WERI-Rb-1 (cell line): ENCODE measurements around the gene SPATA13.

Experiments used
- DNase-seq: peaks from one replicate; pipeline ENCODE4 v3.0.0-alpha.2; 2020
- H3K27ac ChIP-seq: fragments of 250-450 bp; sonication (Bioruptor Pico); 2 replicates; pipeline ENCODE4 v1.5.1; 2020; ENCODE audit warnings: mild to moderate bottlenecking, moderate library complexity
- H3K27me3 ChIP-seq: fragments of 250-450 bp; sonication (Bioruptor Pico); 2 replicates; pipeline ENCODE4 v1.5.1; 2021; ENCODE audit warnings: mild to moderate bottlenecking, low read depth, moderate library complexity; ENCODE audit not compliant: insufficient read depth, severe bottlenecking
- H3K36me3 ChIP-seq: fragments of 250-450 bp; sonication (Bioruptor Pico); 2 replicates; pipeline ENCODE4 v1.5.1; 2020; ENCODE audit warnings: mild to moderate bottlenecking, moderate library complexity
- H3K4me3 ChIP-seq: 2 replicates; pipeline ENCODE4 v1.5.1; 2011; ENCODE audit warnings: low read depth, mild to moderate bottlenecking, control low read depth, low read length
- H3K9me3 ChIP-seq: fragments of 250-450 bp; sonication (Bioruptor Pico); 2 replicates; pipeline ENCODE4 v1.5.1; 2021; ENCODE audit warnings: mild to moderate bottlenecking, moderate library complexity; ENCODE audit not compliant: severe bottlenecking
- CTCF ChIP-seq: IDR thresholded peaks from 2 replicates; pipeline ENCODE4 v1.5.1; 2011; ENCODE audit warnings: low read depth, mild to moderate bottlenecking, control low read depth, inconsistent platforms, low read length

The SPATA13 gene

GRCh38 chr13:24287748-24288287 lies 127.3 kb downstream of the SPATA13 start:
- peaks cover 28% of the 10 kb centered on the region for H3K36me3 ChIP-seq
- no peaks in the 10 kb centered on the region for H3K9me3 ChIP-seq
- H3K4me3 ChIP-seq, result no peak overlapping the region
- H3K27me3 ChIP-seq, result no peaks in the 10 kb centered on the region
- peak; percentile 61 for DNase-seq
- no peak for TF ChIP-seq CTCF
- H3K27ac ChIP-seq, result no peak overlapping the region

DNA sequence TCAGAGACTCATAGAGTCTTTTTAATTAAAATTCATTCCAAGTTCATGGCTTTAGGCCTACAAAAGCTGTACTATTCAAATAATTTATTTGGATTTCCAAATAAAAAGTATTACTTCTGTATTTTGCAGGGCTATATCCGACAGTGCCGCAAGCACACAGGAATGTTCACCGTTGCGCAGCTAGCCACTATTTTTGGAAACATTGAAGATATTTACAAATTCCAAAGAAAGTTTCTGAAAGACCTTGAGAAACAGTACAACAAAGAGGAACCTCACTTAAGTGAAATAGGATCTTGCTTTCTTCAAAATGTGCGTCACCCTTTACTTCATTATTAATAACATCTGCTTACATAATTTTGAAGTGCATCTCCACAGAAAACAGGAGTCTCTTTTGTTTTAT lies 128.3 kb downstream of the SPATA13 start:
- TF ChIP-seq CTCF, result no peak
- Histone ChIP-seq H3K27me3 (no peaks in the 10 kb centered on the region), H3K27ac (no peak overlapping the region), H3K36me3 (peaks cover 28% of the 10 kb centered on the region), H3K4me3 (no peak overlapping the region), H3K9me3 (no peaks in the 10 kb centered on the region)
- no peak for DNase-seq

- no peak for TF ChIP-seq CTCF
- peaks cover 32% of the 10 kb centered on the region for H3K36me3 ChIP-seq
Measured at GRCh38 chr13:24290280-24290932, 129.9 kb downstream of the SPATA13 start.

GRCh38 chr13:24292481-24292880 lies 132.0 kb downstream of the SPATA13 start:
- Histone ChIP-seq H3K36me3 (peaks cover 38% of the 10 kb centered on the region), H3K4me3 (no peak overlapping the region), H3K9me3 (no peaks in the 10 kb centered on the region), H3K27ac (no peak overlapping the region), H3K27me3 (no peaks in the 10 kb centered on the region)
- TF ChIP-seq CTCF, result no peak
- DNase-seq, result no peak

More at GRCh38 chr13:24290280-24290932, 129.9 kb downstream of the SPATA13 start:
- DNase-seq, result no peak
- Histone ChIP-seq H3K4me3 (no peak overlapping the region), H3K27ac (no peak overlapping the region), H3K9me3 (no peaks in the 10 kb centered on the region), H3K27me3 (no peaks in the 10 kb centered on the region)

DNA sequence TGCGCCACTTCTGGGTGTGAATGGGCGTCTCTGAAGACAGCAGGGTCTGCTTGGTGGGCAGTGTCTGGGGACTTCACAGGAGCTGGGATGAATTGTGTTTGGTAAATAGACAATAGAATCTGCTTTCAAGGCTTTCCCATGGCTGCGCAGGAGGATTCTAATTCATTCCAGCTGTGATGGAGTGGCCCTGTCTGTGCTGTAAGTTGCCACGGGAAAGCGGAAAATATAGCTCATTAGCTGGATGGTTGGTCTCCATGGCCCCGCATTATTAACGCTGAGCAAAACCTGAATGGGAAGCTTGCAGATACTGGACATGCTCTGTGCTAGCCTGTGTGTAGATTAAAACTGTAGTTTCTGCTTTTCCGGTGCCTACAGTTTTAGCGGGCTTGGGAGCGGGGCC lies 133.2 kb downstream of the SPATA13 start:
- no peak for DNase-seq
- H3K36me3 ChIP-seq, result peaks cover 47% of the 10 kb centered on the region
- no peaks in the 10 kb centered on the region for H3K27me3 ChIP-seq
- H3K4me3 ChIP-seq, result no peak overlapping the region
- no peak for TF ChIP-seq CTCF
- no peak overlapping the region for H3K27ac ChIP-seq
- H3K9me3 ChIP-seq, result no peaks in the 10 kb centered on the region
